SK-N-SH (cell line): Measurements from ENCODE around the gene MED22. TPM values are rescaled to one million over a fixed set of nuclear protein-coding genes. Genes with fewer than 3 reads are reported as not detected.

Experiments
- CTCF ChIA-PET: fragments of 300-600, 350-600 bp; formaldehyde crosslinking; extraction: SDS; loops from one replicate; lab custom pipeline; 2021; lab: Yijun Ruan, JAX
- POLR2A ChIA-PET: fragments of 350-600 bp; sonication (Branson Sonifier 250); formaldehyde crosslinking; extraction: SDS; loops from one replicate; lab custom pipeline; 2020; ENCODE audit warnings: antibody characterized with exemption, inconsistent platforms; lab: Yijun Ruan, JAX
- DNase-seq: peaks from one replicate; pipeline ENCODE4 v3.0.0; 2012
- H2AFZ ChIP-seq: fragments of 200-600 bp; sonication (generic); 2 replicates; pipeline ENCODE4 v1.8.1; 2016; ENCODE audit warnings: antibody characterized with exemption, mild to moderate bottlenecking, low read depth
- H3F3A ChIP-seq: fragments of 200-600 bp; sonication (generic); replicated peaks from 2 replicates; pipeline ENCODE3; 2016; ENCODE audit warnings: antibody characterized with exemption, mild to moderate bottlenecking; ENCODE audit not compliant: insufficient read depth
- H3K27ac ChIP-seq, 2 experiments: fragments of 200-500 bp in 1 of 2; fragments of 200-600 bp in 1 of 2; sonication (Bioruptor generic) in 1 of 2; sonication (generic), shearing (Covaris generic) in 1 of 2; 2 replicates each; pipeline versions ENCODE4 v1.5.1 to v1.6.1; 2014 to 2016; ENCODE audit warnings: low read depth in 2 of 2, inconsistent platforms in 1 of 2, low read length in 1 of 2, mild to moderate bottlenecking in 1 of 2, mixed read lengths in 1 of 2
- H3K27me3 ChIP-seq: fragments of 200-600 bp; sonication (generic), shearing (Covaris generic); 2 replicates; pipeline ENCODE4 v1.6.1; 2016; ENCODE audit warnings: mixed run types; ENCODE audit not compliant: insufficient read depth
- H3K36me3 ChIP-seq, 2 experiments: fragments of 200-500 bp in 1 of 2; fragments of 200-600 bp in 1 of 2; sonication (Bioruptor generic) in 1 of 2; sonication (generic) in 1 of 2; replicated peaks in 1 of 2; 2 replicates each; pipeline versions ENCODE3 to v1.5.1; 2014 to 2016; ENCODE audit warnings: low read length in 1 of 2, mild to moderate bottlenecking in 1 of 2; ENCODE audit not compliant: insufficient read depth in 2 of 2, control insufficient read depth in 1 of 2
- H3K4me1 ChIP-seq, 2 experiments: fragments of 200-500 bp in 1 of 2; fragments of 200-600 bp in 1 of 2; sonication (Bioruptor generic) in 1 of 2; sonication (generic), shearing (Covaris generic) in 1 of 2; 2 replicates each; pipeline versions ENCODE4 v1.5.1 to v1.6.1; 2014 to 2016; ENCODE audit warnings: low read depth in 1 of 2, low read length in 1 of 2, mixed run types in 1 of 2; ENCODE audit not compliant: insufficient read depth in 2 of 2, control insufficient read depth in 1 of 2
- H3K4me2 ChIP-seq: fragments of 200-600 bp; sonication (generic), shearing (Covaris generic); 2 replicates; pipeline ENCODE4 v1.6.1; 2017; ENCODE audit warnings: mixed run types
- H3K4me3 ChIP-seq, 2 experiments: fragments of 200-500 bp in 1 of 2; fragments of 200-600 bp in 1 of 2; sonication (Bioruptor generic) in 1 of 2; sonication (generic), shearing (Covaris generic) in 1 of 2; 2 replicates each; pipeline versions ENCODE4 v1.5.1 to v1.8.1; 2014 to 2016; ENCODE audit warnings: low read depth in 2 of 2, inconsistent platforms in 1 of 2, low read length in 1 of 2, mild to moderate bottlenecking in 1 of 2, mixed read lengths in 1 of 2, moderate library complexity in 1 of 2
- H3K79me2 ChIP-seq: fragments of 200-600 bp; sonication (generic); 2 replicates; pipeline ENCODE4 v1.8.1; 2017; ENCODE audit warnings: mild to moderate bottlenecking; ENCODE audit not compliant: insufficient read depth
- H3K9ac ChIP-seq: fragments of 200-600 bp; sonication (generic); 2 replicates; pipeline ENCODE4 v1.6.1; 2017; ENCODE audit warnings: mixed run types
- H3K9me2 ChIP-seq: fragments of 200-600 bp; sonication (generic); 2 replicates; pipeline ENCODE4 v1.6.1; 2017; ENCODE audit warnings: mixed run types
- H3K9me3 ChIP-seq: fragments of 200-600 bp; sonication (generic); 2 replicates; pipeline ENCODE4 v1.6.1; 2017; ENCODE audit warnings: mixed run types, mild to moderate bottlenecking, moderate library complexity
- H4K20me1 ChIP-seq: fragments of 200-600 bp; sonication (generic); 2 replicates; pipeline ENCODE4 v1.6.1; 2017; ENCODE audit warnings: mild to moderate bottlenecking, mixed run types; ENCODE audit not compliant: insufficient read depth
- CTCF ChIP-seq: fragments of 200-600 bp; sonication (generic); IDR thresholded peaks from 2 replicates; pipeline ENCODE4 v1.6.1; 2017; ENCODE audit warnings: antibody characterized with exemption, mild to moderate bottlenecking, moderate library complexity
- EP300 ChIP-seq, 2 experiments: IDR thresholded peaks; 2 replicates each; pipeline versions ENCODE4 v1.4.0 to v1.6.1; 2012; ENCODE audit warnings: borderline replicate concordance in 1 of 2, low read depth in 1 of 2, low read length in 1 of 2
- FOSL2 ChIP-seq: IDR thresholded peaks from 2 replicates; pipeline ENCODE4 v1.4.0; 2012; ENCODE audit warnings: low read depth, mild to moderate bottlenecking, moderate library complexity, borderline replicate concordance
- FOXJ3 ChIP-seq: sonication (generic); formaldehyde crosslinking; IDR thresholded peaks from 2 replicates; pipeline ENCODE4 v1.5.1; 2020; ENCODE audit warnings: mild to moderate bottlenecking, missing genetic modification reagents
- GATA2 ChIP-seq: sonication (generic); formaldehyde crosslinking; IDR thresholded peaks from 2 replicates; pipeline ENCODE4 v1.5.0; 2020; ENCODE audit warnings: mild to moderate bottlenecking, missing genetic modification reagents
- JUND ChIP-seq: IDR thresholded peaks from 2 replicates; pipeline ENCODE4 v1.4.0; 2012
- MEF2A ChIP-seq: IDR thresholded peaks from 2 replicates; pipeline ENCODE4 v1.4.0; 2012; ENCODE audit warnings: low read depth, borderline replicate concordance
- NFIC ChIP-seq: IDR thresholded peaks from 2 replicates; pipeline ENCODE4 v1.4.0; 2012; ENCODE audit warnings: borderline replicate concordance
- NRF1 ChIP-seq: IDR thresholded peaks from 2 replicates; pipeline ENCODE4 v1.6.1; 2012; ENCODE audit warnings: low read depth, mild to moderate bottlenecking, low read length
- RCOR1 ChIP-seq: fragments of 150-350 bp; IDR thresholded peaks from 2 replicates; pipeline ENCODE4 v1.6.1; 2017; ENCODE audit warnings: antibody characterized with exemption, low read length
- RFX5 ChIP-seq: IDR thresholded peaks from 2 replicates; pipeline ENCODE4 v1.6.1; 2012; ENCODE audit warnings: mild to moderate bottlenecking, improper control_type of control experiment, low read length
- RXRA ChIP-seq: IDR thresholded peaks from 2 replicates; pipeline ENCODE4 v1.4.0; 2012; ENCODE audit warnings: low read depth, mild to moderate bottlenecking, borderline replicate concordance
- SMC3 ChIP-seq: IDR thresholded peaks from 2 replicates; pipeline ENCODE4 v1.6.1; 2012; ENCODE audit warnings: low read depth, low read length, improper control_type of control experiment
- TAF1 ChIP-seq: IDR thresholded peaks from 2 replicates; pipeline ENCODE4 v1.6.1; 2012; ENCODE audit warnings: low read depth, mild to moderate bottlenecking, low read length, moderate library complexity, borderline replicate concordance
- TCF12 ChIP-seq: IDR thresholded peaks from 2 replicates; pipeline ENCODE4 v1.4.0; 2012
- WGBS: methylation state at CpG from one replicate; pipeline ENCODE4 v1.1.6; 2017; ENCODE audit warnings: low lambda C conversion rate; 5-methylcytosine and 5-hydroxymethylcytosine counted together
- polyA plus RNA-seq, 3 experiments: library from polyadenylated mRNA; depleted of rRNA; stranded (reverse); fragments of >200 nt; gene quantifications; 2 replicates each; pipeline ENCODE4 v1.2.3, GENCODE V29; 2012
- TF ChIP-seq, protein P1 (sequence below): IDR thresholded peaks from 2 replicates; pipeline ENCODE4 v1.4.0; 2012; ENCODE audit warnings: low read depth
- TF ChIP-seq, protein P2 (sequence below): IDR thresholded peaks from 2 replicates; pipeline ENCODE4 v1.6.1; 2012; ENCODE audit warnings: mild to moderate bottlenecking, low read depth, low read length, moderate library complexity
- TF ChIP-seq, protein P3 (sequence below): fragments of 150-350 bp; IDR thresholded peaks from 2 replicates; pipeline ENCODE4 v1.6.1; 2017; ENCODE audit warnings: antibody characterized with exemption, low read length, low read depth, borderline replicate concordance
- TF ChIP-seq, protein P4 (sequence below): IDR thresholded peaks from 2 replicates; pipeline ENCODE4; 2012

MED22 gene
- polyA plus RNA-seq, 1 of the 3 experiments (the other 2 are of a cell fraction): 27.9 TPM

DNA sequence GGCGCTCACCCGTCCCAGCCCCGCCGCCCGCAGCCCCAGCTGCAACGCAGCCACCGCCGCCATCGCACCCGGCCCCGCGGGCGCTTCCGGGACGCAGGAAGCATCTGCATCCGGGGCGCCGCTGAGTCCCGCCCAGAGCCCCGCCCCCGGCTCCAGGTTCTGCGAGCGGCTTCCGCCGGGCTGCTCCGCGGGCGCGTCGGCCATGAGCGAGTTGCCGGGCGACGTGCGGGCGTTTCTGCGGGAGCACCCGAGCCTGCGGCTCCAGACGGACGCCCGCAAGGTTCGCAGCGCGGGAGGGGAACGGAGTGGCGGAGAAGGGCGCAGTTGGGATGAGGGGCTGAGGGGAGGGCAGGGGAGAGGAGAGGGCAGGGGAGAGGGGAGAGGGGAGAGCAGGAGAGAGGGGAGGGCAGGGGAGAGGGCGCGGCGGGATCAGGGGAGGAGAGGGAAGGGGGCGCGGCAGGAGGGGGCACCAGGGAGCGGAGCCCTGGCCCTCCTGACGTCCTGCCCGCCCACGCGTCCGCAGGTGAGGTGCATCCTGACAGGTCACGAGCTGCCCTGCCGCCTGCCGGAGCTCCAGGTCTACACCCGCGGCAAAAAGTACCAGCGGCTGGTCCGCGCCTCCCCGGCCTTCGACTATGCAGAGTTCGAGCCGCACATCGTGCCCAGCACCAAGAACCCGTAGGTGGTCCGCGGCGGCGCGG, 8.6 kb upstream of the MED22 start, which contains the start of the genes SURF1 and SURF2 (continued):
- no peak for TF ChIP-seq GATA2 (CRISPR knock-in tag)
- no peak for TF ChIP-seq NFIC
- TF ChIP-seq, protein P1, sequence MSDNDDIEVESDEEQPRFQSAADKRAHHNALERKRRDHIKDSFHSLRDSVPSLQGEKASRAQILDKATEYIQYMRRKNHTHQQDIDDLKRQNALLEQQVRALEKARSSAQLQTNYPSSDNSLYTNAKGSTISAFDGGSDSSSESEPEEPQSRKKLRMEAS: peak; percentile 43; the same call in 1 of the 2 replicates
- TF ChIP-seq RXRA: no peak
- TF ChIP-seq, protein P2, sequence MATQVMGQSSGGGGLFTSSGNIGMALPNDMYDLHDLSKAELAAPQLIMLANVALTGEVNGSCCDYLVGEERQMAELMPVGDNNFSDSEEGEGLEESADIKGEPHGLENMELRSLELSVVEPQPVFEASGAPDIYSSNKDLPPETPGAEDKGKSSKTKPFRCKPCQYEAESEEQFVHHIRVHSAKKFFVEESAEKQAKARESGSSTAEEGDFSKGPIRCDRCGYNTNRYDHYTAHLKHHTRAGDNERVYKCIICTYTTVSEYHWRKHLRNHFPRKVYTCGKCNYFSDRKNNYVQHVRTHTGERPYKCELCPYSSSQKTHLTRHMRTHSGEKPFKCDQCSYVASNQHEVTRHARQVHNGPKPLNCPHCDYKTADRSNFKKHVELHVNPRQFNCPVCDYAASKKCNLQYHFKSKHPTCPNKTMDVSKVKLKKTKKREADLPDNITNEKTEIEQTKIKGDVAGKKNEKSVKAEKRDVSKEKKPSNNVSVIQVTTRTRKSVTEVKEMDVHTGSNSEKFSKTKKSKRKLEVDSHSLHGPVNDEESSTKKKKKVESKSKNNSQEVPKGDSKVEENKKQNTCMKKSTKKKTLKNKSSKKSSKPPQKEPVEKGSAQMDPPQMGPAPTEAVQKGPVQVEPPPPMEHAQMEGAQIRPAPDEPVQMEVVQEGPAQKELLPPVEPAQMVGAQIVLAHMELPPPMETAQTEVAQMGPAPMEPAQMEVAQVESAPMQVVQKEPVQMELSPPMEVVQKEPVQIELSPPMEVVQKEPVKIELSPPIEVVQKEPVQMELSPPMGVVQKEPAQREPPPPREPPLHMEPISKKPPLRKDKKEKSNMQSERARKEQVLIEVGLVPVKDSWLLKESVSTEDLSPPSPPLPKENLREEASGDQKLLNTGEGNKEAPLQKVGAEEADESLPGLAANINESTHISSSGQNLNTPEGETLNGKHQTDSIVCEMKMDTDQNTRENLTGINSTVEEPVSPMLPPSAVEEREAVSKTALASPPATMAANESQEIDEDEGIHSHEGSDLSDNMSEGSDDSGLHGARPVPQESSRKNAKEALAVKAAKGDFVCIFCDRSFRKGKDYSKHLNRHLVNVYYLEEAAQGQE: no peak
- TF ChIP-seq FOSL2: no peak
- peak; percentile 91 for TF ChIP-seq TAF1
- TF ChIP-seq EP300 (IDR thresholded peaks at IDR 0.05; ENCODE audit: borderline replicate concordance in 1 of 2, low read depth in 1 of 2, low read length in 1 of 2): no peak
- TF ChIP-seq MEF2A: no peak
- TF ChIP-seq, all 33 proteins: peak for 10

GRCh38 chr9:133355881-133356357, 8.0 kb upstream of the MED22 start:
- Histone ChIP-seq H3F3A (peaks cover 30% of the 10 kb centered on the region), H3K4me1 (peaks cover 13 to 33% of the 10 kb centered on the region in 2 experiments; a peak in 2 of 4 replicates), H3K9me2 (no peaks in the 10 kb centered on the region), H4K20me1 (peaks cover 20% of the 10 kb centered on the region), H2AFZ (no peak overlapping the region), H3K9me3 (no peaks in the 10 kb centered on the region), H3K79me2 (peaks cover 45% of the 10 kb centered on the region), H3K27me3 (no peaks in the 10 kb centered on the region), H3K4me2 (peak overlapping the region; percentile 93), H3K9ac (peak overlapping the region; percentile 79), H3K4me3 (peak overlapping the region; percentile 86 to 90), H3K27ac (peak overlapping the region; percentile 34 to 68; a peak in 3 of 4 replicates), H3K36me3 (peaks cover 14 to 57% of the 10 kb centered on the region in 2 experiments)
- 0% methylated on average over 21 of the region's 31 CpGs for WGBS
- ChIA-PET POLR2A (interaction anchor here (1.1 kb wide), 1 partner anchor 19 kb away, joined by 3 read pairs; no protein-coding TSS in a partner anchor), CTCF (interaction anchor here (0.9 to 1.9 kb wide), 8 partner anchors 8 to 175 kb away, joined by 3 to 7 read pairs (median 4); partner anchors contain the start of genes MED22, RPL7A and SLC2A6)
- TF ChIP-seq TAF1 (no peak), RCOR1 (no peak), TCF12 (no peak), NRF1 (no peak), FOSL2 (no peak), FOXJ3 (CRISPR knock-in tag) (no peak), RFX5 (no peak), SMC3 (no peak), MEF2A (no peak), EP300 (IDR thresholded peaks at IDR 0.05; ENCODE audit: borderline replicate concordance in 1 of 2, low read depth in 1 of 2, low read length in 1 of 2) (no peak), JUND (no peak), RXRA (no peak), CTCF (no peak)
- TF ChIP-seq, protein P3, sequence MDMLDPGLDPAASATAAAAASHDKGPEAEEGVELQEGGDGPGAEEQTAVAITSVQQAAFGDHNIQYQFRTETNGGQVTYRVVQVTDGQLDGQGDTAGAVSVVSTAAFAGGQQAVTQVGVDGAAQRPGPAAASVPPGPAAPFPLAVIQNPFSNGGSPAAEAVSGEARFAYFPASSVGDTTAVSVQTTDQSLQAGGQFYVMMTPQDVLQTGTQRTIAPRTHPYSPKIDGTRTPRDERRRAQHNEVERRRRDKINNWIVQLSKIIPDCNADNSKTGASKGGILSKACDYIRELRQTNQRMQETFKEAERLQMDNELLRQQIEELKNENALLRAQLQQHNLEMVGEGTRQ: no peak
- TF ChIP-seq, protein P4, sequence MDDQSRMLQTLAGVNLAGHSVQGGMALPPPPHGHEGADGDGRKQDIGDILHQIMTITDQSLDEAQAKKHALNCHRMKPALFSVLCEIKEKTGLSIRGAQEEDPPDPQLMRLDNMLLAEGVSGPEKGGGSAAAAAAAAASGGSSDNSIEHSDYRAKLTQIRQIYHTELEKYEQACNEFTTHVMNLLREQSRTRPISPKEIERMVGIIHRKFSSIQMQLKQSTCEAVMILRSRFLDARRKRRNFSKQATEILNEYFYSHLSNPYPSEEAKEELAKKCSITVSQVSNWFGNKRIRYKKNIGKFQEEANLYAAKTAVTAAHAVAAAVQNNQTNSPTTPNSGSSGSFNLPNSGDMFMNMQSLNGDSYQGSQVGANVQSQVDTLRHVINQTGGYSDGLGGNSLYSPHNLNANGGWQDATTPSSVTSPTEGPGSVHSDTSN: no peak
- no peak for DNase-seq
